AG10803 (cell line): Measurements from ENCODE around the gene SHC2.
"Not testable (repeated sequence)": the region's sequence is repeated elsewhere in the genome, so short reads cannot be mapped to it uniquely, and the experiment has no call there.

Experiments
- DNase-seq: peaks from one replicate; pipeline ENCODE4 v3.0.0; 2010; ENCODE audit warnings: low read depth
- H3K4me3 ChIP-seq: 2 replicates; pipeline ENCODE4 v1.5.1; 2011; ENCODE audit warnings: mild to moderate bottlenecking, low read length, control low read depth
- CTCF ChIP-seq: conservative IDR thresholded peaks from 2 replicates; pipeline ENCODE4 v1.5.1; 2011; ENCODE audit warnings: mild to moderate bottlenecking, low read length, control low read depth, inconsistent platforms

Gene SHC2

GRCh38 chr19:391207-391557 lies 69.7 kb downstream of the SHC2 start:
- DNase-seq: no peak
- no peak for TF ChIP-seq CTCF
- no peak overlapping the region for H3K4me3 ChIP-seq

- DNase-seq: no peak
- TF ChIP-seq CTCF: no peak
These were observed 70.2 kb downstream of the SHC2 start for GRCh38 chr19:390386-391206.

GRCh38 chr19:389935-390289 lies 70.9 kb downstream of the SHC2 start:
- TF ChIP-seq CTCF: no peak

More at GRCh38 chr19:390386-391206, 70.2 kb downstream of the SHC2 start:
- H3K4me3 ChIP-seq: no peak overlapping the region

GRCh38 chr19:389255-389934 lies 71.4 kb downstream of the SHC2 start:
- peak; percentile 20 for DNase-seq
- TF ChIP-seq CTCF: no peak
- no peak overlapping the region for H3K4me3 ChIP-seq

More at GRCh38 chr19:389935-390289, 70.9 kb downstream of the SHC2 start:
- H3K4me3 ChIP-seq: no peak overlapping the region
- DNase-seq: no peak

- no peak overlapping the region for H3K4me3 ChIP-seq
- DNase-seq: no peak
- no peak for TF ChIP-seq CTCF
These were observed 72.1 kb downstream of the SHC2 start for GRCh38 chr19:388691-389090.

- TF ChIP-seq CTCF: no peak
These were observed 73.1 kb downstream of the SHC2 start for GRCh38 chr19:387777-388176.

GRCh38 chr19:386632-387301 lies 74.1 kb downstream of the SHC2 start:
- H3K4me3 ChIP-seq, DNase-seq: not testable (repeated sequence)

More at GRCh38 chr19:387777-388176, 73.1 kb downstream of the SHC2 start:
- no peak overlapping the region for H3K4me3 ChIP-seq
- no peak for DNase-seq
